NCI-H1436 (cell line): ENCODE measurements around the gene PRR19.
"Not testable (repeated sequence)": the region's sequence is repeated elsewhere in the genome, so short reads cannot be mapped to it uniquely, and the experiment has no call there.

Experiments
- DNase-seq: peaks from one replicate; lab custom pipeline; 2025; lab: John Stamatoyannopoulos, UW

The PRR19 gene

GRCh38 chr19:42301646-42302203 lies at the start of gene PRR19:
PRR19 (plus strand) TSS chr19:42302132; CDS start chr19:42309585, 7,453 bp downstream.
- DNase-seq = no peak

GRCh38 chr19:42252365-42253244 lies 49.3 kb upstream of the PRR19 start:
- no peak for DNase-seq

GRCh38 chr19:42253245-42254088 lies 48.5 kb upstream of the PRR19 start:
- DNase-seq = no peak

- DNase-seq = peak; percentile 23
These were observed 47.7 kb upstream of the PRR19 start for GRCh38 chr19:42254089-42254849.

GRCh38 chr19:42254850-42255765 lies 46.8 kb upstream of the PRR19 start, which contains the start of gene ERF:
ERF (minus strand) TSS chr19:42255128; CDS start chr19:42254999, 129 bp downstream.
- peak; percentile 86 for DNase-seq

GRCh38 chr19:42255766-42256745 lies 45.9 kb upstream of the PRR19 start:
- peak; percentile 14 for DNase-seq

- not testable (repeated sequence) for DNase-seq
These were observed 44.1 kb upstream of the PRR19 start for GRCh38 chr19:42257842-42258241.

- no peak for DNase-seq
These were observed 40.2 kb upstream of the PRR19 start for GRCh38 chr19:42261763-42262162.

GRCh38 chr19:42266105-42266504 lies 35.8 kb upstream of the PRR19 start:
- DNase-seq = not testable (repeated sequence)

- not testable (repeated sequence) for DNase-seq
These were observed 34.9 kb upstream of the PRR19 start for GRCh38 chr19:42266928-42267603.

- DNase-seq = no peak
These were observed 34.2 kb upstream of the PRR19 start for GRCh38 chr19:42267644-42268141.

- peak; percentile 100 for DNase-seq
These were observed 33.7 kb upstream of the PRR19 start for GRCh38 chr19:42268142-42268703.

GRCh38 chr19:42268704-42269477 lies 33.0 kb upstream of the PRR19 start, which contains the start of gene CIC:
CIC (plus strand) TSS chr19:42269252; CDS start chr19:42271784, 2,532 bp downstream.
- DNase-seq = peak; percentile 100

- DNase-seq = no peak
These were observed 32.2 kb upstream of the PRR19 start for GRCh38 chr19:42269478-42270345.

GRCh38 chr19:42270346-42271044 lies 31.4 kb upstream of the PRR19 start:
- peak; percentile 8 for DNase-seq

GRCh38 chr19:42271045-42271419 lies 30.9 kb upstream of the PRR19 start:
- no peak for DNase-seq
